NOMO-1 (cell line): ENCODE results near the gene NHEJ1.

ENCODE experiments used
- DNase-seq, 2 experiments: peaks; one replicate each; lab custom pipeline; 2025; ENCODE audit not compliant: unreplicated experiment in 2 of 2; lab: John Stamatoyannopoulos, UW

Gene NHEJ1

DNA sequence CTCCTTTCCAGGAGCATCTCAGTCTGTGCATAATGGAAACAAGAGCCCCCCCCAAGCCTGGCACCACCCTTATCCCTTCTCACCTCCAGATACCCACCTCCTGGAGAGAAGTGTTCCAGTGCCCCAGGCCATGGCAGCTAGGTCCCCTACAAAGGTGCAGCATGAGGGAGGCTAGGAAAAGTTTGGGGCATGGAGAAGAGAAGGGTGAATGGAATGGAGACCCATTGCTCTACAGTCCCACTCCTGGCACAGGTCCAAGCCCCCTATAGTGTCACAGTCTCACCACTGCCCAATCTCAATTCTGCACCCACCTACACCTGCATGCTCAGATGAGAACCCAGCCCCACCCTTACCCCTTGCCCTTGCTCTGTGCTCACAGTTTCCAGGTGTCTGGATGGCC is 8.3 kb upstream of the NHEJ1 start:
- no peak for DNase-seq

DNA sequence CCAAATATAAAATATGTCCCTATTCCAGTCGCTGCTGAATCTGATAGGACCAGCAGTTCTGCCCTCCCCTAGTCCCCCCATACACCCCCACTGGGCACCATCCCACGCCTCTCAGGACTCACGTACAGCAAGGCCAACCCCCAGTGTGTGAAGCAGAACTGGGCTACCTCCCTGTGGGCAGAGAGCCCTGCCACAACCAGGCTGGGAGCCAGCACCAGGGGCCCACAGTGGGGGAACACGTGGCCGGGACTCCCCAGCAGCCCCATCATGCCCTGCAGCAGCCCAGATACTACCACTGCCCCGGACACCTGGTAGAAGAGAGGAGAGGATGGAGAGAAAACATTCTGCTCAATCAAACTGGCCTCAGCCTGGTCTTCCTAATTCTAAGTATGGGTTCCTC is 7.9 kb upstream of the NHEJ1 start:
- no peak for DNase-seq

DNA sequence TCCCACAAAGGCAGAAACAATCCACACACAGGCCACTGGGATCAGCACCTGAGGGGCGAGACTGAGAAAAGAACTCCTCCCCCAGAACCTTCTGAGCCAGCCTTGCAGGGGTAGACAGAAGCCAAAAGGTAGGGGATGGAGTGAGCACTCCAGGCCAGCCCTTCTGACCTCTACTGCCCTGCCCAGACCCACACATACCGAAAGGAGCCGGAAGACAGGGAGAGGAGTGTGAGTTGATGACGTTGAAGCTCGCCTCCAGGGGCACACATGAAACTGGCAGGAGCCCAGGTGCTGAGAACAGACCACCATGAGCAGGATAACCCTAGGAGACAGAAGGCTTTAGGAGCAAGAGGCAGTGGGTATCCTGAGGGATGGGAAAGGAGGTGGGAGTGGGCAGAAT is 7.4 kb upstream of the NHEJ1 start:
- no peak for DNase-seq

DNA sequence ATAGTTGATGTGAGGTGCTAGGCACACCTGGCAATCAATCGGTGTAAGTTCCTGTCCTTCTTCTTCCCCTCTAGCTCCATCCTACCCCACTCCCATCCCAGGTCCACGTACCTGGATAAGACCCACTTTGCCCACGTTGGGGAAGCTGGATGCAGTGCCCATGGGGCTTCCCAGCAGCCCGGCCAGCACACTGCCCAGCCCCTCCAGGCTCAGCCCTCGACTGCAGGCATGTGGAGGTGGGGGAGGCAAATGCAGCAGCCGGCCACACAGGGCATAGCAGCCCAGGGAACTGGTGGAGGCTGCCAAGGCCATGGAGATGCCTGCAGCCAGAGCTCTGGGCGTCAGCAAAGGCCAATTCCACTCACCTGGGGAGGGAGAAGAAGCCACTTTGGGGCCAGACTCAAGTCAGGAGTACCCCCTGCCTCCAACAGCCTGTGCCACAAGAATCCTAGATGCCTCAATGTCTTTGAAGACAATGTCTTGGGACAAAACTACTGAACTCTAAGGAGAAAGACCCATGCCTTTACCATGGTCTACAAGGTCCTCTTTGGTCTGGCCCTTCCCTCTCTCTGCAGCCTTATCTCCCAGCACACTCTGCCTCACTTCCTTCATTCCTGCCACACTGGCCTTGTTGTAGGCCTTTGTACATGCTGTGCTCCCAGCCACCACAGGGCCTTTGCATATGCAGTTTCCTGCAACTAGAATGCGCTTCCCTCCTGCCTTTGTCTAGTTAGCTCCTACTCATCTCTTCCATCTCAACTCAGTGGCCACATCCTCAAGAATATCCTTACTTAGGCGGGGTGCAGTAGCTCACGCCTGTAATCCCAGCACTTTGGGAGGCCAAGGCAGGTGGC is 4.7 kb upstream of the NHEJ1 start:
- DNase-seq = no peak

DNA sequence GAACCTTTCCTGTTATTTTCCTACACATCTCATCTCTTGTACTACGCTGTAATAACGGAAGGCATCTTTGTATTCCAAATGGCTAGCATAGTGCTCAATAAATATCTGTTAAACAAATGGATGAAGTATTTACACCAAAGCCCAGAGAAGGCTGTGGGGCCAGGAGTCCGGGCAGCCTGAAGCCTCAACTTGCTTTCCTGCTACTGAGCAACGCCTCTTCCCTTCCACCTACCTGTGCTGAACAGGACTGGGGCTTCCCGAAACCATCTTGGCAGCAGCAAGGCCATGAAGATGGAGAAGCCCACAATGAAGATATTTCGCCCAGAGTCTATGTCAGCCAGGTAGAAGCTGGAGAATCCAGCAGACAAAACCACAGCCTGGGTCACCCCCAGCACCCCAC is 2.5 kb upstream of the NHEJ1 start:
- no peak for DNase-seq

DNA sequence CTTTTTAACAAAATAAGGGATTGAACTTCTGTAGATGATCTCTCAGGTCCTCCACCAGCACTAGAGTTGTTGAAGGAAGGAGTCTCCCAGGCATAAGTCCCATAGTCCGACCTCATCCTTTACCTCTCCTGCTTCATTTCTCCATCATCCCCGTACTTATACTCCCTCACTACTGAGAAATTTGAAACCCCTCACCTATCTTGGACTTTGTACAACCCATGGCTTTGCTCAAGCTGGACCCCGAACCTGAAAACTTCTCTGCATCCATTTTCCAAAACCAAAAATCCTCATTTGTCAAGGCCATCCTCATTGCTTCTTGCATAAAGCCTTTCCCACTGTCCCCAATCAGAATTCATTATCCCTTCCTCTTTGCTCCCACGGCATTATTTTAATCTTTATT is 482 bp upstream of the NHEJ1 start:
- no peak for DNase-seq

DNA sequence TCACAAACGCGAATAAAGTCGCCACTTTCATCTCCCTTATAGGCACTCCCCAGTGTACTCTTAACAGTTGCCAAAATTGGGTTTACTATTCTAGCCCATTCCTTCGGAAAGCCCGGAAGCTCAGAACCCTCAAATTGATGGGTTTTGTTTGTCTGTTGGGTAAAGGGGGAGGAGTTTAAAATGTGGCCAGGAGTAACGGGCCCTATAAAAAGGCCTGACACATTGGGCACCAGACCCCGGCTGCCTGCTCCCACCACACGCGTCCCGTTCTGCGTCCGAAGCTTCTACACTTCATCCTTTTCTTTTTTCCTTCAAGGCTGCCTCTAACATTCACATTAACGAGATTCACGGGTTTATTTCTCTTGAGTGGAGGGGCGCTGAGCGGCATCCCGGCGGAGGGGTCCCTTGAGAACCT is 837 bp downstream of the NHEJ1 start:
- DNase-seq = no peak

DNA sequence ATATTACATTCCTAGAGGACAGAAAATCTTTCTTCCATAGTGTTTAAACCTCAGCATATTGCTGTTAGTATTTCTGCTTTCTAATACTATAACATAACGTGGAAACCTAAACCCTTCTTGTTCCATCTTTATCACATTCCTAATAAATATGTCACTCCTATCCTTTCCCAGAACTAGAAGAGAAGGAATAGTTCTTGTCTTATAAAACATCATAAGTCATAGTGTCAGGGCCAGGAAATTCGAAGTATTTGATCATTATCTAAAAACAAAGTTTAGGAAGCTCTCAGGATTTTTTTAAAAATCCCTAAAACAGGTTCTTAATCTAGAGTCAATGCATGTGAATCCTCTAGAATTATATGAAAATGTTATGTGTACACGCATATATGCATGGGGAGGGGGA is 2.0 kb downstream of the NHEJ1 start:
- DNase-seq = no peak

DNA sequence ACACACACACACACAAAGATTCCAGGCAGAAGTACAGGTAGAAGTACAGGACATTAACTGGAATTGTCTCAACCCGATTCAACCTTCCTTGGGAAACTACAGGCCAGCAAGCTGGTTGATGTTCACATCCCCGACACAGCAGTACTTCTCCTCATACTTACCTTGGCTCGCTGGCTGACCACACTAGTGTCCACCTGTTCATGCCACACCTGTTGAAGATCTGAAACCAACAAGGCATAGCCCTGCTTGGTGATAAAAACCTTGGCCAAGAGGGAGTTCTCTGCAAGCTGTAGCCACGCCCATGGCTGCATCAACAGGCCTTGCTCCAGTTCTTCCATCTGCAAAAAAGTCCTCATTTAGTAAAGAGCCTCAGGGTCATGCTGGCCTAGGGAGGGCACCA is 2.6 kb downstream of the NHEJ1 start:
- DNase-seq = no peak

DNA sequence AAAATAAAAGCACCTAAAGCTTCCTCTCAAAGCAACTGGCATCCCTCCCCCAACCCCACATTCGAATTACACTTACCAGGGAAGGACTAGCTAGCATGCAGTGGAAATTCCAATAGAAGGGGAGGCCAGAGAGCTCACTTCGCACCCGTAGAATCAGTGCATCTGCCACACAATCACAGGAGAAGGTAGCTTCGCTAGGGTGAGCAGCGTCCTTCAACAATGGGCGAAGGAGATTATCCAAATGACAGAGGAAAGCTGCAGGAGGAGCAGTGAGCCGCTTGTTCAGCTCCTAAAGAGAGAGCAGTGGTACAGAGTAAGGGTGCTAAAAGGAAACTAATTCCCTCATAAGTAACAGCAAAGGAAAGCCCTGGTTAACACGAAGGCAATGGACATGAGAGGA is 3.2 kb downstream of the NHEJ1 start:
- DNase-seq = no peak

DNA sequence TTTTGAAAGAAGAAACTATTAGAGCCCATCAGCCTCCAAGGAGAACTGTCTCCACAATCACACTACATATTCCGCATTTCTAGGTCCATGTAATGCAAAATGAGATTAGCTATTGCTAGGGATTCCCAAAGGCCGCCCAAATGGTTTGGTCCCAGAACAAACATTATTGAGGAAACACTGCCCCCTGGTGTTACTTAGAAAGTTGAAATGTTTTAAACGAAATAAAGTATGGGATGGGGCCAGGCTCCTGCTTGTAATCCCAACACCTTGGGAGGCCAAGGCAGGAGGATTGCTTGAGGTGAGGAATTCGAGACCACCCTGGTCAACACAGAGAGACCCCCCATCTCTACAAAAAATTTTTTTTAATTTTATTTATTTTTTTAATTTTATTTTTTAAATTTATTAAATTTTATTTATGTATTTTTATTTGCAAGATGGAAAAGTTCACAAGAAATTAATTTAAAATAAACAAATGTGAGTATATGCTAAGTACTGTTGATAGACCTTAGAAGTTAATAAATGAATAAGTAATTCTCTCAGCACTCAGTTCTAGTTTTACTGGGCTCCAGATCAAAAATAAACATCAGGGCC is 5.5 kb downstream of the NHEJ1 start:
- peak; percentile 67 to 71 for DNase-seq

DNA sequence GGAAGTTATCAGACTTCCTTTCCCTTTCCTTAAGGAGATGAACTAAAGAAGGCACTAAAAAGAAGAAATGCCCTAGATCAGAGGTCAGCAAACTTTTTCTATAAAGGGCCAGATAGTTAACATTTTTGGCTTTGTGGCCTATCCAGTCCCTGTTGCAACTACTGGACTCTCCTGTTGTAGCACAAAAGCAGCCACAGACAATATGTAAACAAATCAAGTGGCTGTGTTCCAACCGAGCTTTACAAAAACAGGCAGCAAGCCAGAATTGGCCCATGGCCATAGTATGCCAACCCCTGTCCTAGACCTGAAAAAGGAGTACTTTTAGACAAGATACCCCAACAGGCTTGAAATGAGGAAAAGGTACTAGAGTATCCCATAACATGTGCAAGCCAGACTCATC is 10.9 kb downstream of the NHEJ1 start:
- no peak for DNase-seq

DNA sequence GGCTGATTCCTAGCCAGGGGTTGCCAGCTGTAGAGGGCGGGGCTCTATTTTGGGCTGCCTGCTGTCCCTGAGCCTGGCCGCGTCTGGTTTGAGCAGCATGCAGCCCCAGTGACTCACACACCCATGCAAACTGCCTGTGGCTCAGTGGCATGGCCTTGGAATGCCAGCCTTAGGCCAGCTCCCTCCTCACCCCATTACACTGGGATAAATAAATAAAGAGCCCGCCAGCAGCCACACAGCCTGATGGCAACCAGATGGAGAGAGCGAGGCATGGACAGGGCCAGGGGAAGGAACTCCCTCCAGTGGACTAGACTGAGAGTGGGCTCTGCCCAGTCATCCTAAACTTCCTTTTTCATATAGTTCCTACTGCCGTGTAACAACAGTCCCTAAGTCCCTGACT is 18.3 kb downstream of the NHEJ1 start:
- no peak for DNase-seq

DNA sequence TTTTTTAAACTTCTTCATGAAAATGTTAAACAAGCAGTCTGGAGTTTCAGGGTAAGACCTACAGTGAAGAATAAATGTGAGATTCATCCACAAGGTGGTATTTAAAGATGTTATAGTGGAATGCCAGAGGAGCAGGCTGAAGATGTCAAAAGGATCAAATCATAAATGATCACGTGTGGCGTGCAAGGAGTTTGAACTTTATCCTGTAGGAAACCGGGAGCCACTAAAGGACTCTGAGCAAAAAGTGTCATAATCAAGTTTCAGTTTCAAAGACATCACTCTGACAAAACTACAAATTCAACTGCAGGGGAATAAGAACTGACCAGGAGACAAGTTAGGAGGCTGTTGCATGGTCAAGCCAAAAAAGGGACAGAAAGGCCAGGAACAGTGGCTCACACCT is 19.9 kb downstream of the NHEJ1 start:
- no peak for DNase-seq

DNA sequence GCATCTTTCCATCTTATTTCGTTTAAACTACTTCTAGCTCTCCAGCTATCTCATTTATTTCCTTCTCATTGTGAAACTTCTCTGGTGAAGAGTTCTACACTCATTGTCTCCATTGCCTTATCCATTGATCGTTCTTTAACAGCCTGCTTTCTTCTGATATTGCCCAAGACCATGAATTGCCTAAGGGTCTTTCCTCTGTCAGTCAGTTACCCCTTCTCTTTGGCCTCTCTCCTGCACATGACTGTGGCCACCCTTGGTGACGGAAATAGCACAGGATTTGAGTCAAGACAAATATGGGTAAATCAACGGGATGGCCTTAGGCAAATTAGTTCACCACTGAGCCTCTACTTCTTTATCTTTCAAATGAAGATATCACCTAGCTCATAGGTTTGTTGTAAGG is 26.6 kb downstream of the NHEJ1 start:
- DNase-seq = peak in 1 of 2 experiments; percentile 14

DNA sequence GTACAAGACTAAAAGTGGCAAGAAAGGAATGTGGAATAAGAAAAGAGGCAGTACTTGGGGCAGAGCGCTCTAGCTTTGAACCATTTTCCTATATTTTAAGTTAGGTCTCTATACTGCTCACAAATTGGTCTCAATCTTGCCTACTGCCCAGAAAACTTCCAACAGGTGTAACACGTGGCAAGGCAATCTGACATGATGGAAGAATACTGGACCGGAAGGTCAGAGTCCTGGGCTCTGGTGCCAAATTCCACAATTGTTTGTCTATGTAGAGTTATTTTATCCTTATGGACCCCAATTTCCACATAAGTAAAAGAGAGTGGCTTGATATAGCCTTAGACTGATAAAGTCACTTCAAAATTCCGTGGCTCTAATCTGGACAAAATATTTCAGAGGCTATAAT is 28.9 kb downstream of the NHEJ1 start:
- DNase-seq = no peak

DNA sequence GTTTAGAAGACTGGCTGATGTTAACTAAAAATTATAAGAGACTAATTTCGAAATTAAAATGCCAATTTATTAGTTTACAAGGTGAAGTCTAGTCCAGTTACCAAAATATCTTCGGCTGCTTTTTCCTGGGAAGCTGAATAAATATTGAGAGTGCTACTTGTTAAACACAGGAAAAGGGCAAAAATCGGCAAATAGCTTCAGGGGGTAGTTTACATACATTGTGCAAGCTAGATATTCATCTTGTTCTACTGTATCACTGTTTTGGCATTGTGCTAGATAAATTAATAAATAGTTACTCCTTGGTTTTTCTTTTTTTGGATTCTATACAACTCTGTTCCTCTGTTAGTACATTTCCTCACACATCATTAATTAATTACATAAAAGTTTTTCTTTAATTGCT is 29.3 kb downstream of the NHEJ1 start:
- DNase-seq = no peak

DNA sequence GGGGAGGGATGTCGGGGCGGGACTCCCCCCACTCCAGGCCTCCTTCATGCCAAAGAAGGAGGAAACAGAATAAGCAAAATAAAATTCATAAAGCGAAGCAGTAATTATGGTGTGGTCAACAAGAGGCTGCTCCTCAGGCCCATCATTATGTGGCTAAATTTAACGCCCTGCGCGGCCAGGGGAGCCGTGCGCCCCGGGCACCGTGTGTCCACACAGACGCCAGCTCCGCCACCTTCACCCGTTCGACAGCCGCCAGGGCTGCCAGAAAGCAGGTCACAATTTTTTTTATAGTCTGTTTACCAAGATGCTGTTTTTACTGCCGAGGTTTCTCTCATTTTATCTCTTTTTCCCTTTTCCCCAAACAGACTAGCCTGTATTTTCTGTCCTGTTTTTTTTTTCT is 31.0 kb downstream of the NHEJ1 start:
- no peak for DNase-seq

DNA sequence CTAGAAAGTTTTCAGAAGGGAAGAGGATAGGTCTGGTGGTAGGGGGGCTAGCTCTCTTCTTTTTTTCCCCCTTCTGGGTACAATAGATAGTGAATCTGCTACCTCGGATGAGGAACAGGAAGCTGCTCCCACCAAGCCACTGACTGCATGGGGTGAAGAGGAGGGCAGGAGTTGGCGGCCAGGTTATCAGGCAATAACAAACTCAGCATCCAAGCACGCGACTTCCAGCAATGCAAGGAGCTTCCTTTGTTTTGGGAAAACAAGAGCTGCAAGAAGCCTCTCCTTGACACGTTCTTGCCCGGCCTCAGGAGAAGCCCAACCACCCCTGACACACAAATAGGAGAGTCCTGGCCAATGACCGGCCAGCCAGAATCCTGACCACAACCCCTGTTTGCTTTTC is 32.2 kb downstream of the NHEJ1 start:
- no peak for DNase-seq

DNA sequence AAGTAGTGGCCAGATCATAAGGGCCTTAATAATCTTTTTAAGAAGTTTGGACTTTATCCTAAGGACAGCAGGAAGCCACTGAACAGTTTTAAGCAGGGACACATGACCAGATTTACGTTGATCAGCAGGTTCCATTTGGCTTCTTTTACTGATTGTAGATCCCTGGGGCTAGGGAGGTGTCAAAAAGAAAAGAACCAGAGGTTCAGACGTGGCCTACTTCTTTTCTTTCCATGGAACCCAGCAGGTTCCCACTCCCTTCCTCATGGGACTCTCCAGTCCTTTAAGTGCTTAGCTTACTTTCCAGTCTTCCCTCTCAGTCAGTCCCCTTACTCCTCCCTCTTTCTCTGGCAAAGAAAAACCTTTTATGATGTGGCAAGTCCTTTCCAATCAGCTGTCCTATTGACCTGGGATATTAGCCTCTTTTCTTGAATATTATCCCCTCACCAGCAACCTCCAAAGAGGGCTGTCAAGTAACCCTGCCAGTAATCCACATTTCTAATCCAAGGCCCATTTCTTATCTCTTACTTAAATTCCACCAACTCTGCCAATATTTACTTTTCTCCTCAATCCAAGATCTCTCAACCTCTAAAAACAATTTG is 33.5 kb downstream of the NHEJ1 start:
- DNase-seq = no peak

DNA sequence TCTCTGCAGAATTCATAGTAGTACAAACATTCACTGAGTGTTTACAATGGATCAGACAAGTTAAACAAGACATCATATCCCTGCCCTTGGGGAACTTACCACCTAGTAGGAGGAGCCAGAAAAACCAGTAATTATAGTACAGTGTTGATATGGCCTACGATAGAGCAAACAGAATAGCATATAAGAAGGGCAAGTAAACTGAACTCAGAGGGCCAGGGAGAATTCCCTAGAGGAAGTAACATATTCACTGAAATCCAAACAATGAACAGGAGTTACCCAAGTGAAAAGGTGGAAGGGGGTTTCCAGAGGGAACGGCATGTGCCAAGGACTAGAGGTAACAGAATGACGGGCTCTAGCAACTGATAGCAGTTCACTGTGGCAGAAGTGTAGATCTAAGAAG is 34.1 kb downstream of the NHEJ1 start:
- no peak for DNase-seq

DNA sequence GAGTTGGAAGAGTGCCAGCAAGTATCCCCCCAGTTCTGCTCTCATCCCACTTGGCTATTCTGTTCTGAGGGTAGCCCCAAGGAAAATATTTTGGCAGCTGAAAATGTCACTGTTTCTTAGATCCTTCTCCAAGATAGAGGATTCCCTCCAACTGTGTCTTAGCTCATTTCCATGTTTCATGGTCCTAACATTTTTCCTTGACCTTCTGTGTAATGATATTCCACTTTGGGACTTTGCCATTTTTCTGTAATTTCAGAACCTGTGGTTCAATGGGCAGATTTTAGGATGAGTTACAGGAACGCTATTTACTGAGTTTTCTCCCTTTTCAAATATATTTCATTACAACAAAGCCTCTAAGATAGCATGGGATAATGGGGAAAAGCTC is 34.7 kb downstream of the NHEJ1 start:
- no peak for DNase-seq
